Measurements from ENCODE around the gene TXNDC16.
"Not testable (repeated sequence)": the region's sequence is repeated elsewhere in the genome, so short reads cannot be mapped to it uniquely, and the experiment has no call there.

TXNDC16 gene

GRCh38 chr14:52545584-52546317, 6.6 kb downstream of the TXNDC16 start:
- DNase-seq (ENCODE audit: low read depth) = no peak

- DNase-seq (ENCODE audit: low read depth) = no peak
These were observed 13.7 kb downstream of the TXNDC16 start for GRCh38 chr14:52538623-52539022.

DNA sequence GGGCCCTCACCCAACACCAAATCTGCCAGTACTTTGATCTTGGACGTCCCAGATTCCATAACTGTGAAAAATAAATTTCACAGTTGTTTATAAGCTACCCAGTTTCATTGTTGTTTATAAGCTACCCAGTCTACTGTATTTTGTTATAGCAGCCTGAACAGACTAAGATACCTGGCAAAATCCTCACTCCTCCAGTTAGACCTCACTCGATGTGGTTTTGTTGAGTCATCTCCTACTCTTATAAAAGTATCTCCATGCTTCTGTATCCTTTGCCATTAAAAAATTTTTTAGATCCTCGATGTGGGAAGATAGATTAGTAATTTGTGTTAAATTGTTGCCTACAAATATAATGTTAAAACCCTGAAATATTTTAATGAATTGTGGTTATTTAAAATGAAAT, 16.0 kb downstream of the TXNDC16 start:
- no peak for DNase-seq (ENCODE audit: low read depth)

DNA sequence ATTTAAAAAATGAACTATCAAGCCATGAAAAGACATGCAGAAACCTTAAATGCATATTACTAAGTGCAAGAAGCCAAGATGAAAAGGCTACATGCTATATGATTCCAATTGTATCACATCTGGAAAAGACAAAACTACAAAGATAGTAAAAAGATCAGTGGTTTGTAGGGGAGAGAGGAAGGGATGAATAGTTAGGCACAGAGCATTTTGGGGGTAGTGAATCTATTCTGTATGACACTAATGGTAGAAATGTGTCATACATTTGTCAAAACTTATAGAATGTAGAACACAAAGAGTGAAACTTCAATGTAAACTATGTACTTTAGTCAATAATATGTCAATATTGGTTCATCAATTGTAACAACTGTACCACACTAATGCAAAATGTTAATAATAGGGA, 20.8 kb downstream of the TXNDC16 start:
- DNase-seq (ENCODE audit: low read depth) = no peak

GRCh38 chr14:52527052-52527451, 25.3 kb downstream of the TXNDC16 start:
- DNase-seq (ENCODE audit: low read depth) = no peak

GRCh38 chr14:52522581-52523345, 29.5 kb downstream of the TXNDC16 start:
- no peak for DNase-seq (ENCODE audit: low read depth)

GRCh38 chr14:52522033-52522432, 30.3 kb downstream of the TXNDC16 start:
- no peak for DNase-seq (ENCODE audit: low read depth)

DNA sequence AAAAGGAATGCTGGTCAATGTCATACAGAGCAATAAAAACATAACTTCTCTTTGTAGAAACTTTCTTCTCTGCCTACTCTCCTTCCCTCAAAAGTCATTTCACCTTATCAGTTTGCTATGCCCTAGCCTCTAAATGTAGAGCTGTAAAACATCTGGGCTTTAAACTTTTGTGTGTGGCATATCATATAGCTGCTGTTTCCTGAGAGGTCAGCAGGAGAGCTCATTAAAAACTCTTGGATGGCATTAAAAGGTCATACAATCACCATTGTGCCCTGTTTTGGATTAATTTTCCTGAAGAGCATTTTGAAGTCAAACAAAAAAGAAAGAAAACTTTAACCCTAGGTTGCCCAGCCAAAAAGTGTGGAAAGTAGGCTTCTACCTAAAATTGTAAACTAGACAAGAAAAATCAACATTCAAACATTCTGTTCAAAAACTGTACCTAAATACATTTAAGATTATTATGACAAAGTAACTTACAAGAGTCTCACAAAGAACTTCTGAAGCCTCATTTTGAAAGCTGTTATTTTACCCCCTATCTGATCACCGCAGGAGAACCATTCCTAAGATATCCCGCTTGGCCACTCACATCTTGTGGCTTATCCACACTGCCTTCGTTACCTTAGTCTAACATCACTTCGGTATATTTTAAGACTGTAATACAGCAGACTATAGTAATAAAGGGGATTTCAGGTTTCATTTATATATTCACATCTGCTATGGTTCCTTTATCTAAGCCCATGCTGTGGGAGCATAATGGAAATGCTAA, 38.1 kb downstream of the TXNDC16 start:
- DNase-seq (ENCODE audit: low read depth) = no peak

DNA sequence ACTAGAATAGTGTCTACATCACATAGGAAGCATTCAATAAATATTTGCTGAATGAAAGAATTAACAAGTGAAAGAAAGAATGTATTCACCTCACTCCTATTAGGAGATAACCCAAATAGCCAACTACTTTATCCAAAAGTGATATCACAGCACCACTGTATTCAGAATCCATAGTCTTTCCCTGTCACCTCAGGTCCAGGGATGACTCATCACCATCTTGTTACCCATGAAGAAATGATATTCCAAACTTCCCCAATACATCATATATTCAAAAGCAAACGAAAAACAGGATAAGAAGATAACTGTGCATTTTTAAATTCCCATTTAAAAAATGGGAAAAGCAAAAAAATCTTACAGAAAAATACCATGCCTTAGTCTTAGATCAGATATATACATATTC, 39.1 kb downstream of the TXNDC16 start:
- no peak for DNase-seq (ENCODE audit: low read depth)

GRCh38 chr14:52494444-52494843, 57.9 kb downstream of the TXNDC16 start:
- no peak for DNase-seq (ENCODE audit: low read depth)

DNA sequence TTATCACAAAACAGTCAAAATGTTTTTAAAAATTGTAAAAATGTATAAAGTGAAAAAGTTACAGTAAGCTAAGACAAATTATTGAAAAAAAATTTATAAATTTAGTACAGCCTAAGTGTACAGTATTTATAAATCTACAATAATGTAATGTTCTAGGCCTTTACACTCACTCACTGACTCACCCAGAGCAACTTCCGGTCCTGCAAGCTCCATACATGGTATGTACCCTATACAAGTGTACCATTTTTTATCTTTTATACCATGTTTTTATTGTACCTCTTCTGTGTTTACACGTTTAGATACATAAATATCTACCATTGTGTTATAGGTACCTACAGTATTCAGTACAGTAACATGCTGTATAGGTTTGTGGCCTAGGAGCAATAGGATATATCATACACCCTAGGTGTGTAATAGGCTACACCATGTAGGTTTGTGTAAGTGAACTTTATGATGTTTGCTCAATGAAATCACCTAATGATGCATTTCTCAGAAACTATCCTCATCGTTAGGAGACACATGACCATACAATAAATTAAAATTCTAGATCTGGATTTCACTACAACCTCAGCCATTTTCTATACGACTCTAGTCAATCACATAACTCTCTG, 66.8 kb downstream of the TXNDC16 start:
- DNase-seq (ENCODE audit: low read depth) = no peak

DNA sequence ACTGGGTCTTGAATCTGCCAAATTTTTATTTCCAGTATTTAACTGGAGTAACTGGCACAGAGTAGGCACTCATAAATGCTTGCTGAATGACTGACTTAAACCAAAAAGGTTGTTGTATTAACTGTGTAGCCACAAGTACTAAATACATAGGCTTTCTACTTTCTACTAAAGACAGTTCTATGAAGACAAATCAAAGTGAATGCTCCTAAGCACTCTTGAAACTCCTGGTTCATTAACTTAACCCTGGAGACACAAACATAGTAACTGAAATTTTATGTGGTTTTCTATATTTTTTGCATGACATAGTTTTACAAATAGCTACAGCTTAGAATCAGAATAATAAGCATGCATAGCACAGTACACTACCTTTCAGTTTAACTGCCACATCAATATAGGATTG, 70.4 kb downstream of the TXNDC16 start:
- DNase-seq (ENCODE audit: low read depth) = no peak

DNA sequence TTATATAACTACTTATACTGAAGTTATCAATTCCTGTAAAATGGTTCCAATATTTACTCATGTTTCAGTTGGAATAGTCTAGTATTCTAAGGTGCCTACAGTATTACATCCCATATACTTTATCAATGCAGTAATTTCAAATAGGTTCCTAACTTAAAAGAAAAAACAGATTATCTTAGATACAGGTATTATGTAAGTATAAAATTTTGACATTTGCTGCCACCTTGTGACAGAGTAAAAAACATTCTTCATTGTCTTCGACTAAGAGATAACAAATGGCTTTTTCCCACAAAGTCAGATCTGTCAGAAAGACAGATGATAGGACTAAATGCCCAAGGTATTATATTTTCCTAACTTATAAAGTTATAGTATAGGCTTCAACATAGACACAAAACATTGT, 78.7 kb downstream of the TXNDC16 start:
- peak; percentile 30 for DNase-seq (ENCODE audit: low read depth)

- DNase-seq (ENCODE audit: low read depth) = no peak
These were observed 79.6 kb downstream of the TXNDC16 start for GRCh38 chr14:52472728-52473127.

GRCh38 chr14:52472251-52472650, 80.1 kb downstream of the TXNDC16 start:
- not testable (repeated sequence) for DNase-seq (ENCODE audit: low read depth)

- no peak for DNase-seq (ENCODE audit: low read depth)
These were observed 84.6 kb downstream of the TXNDC16 start for GRCh38 chr14:52467515-52468266.

GRCh38 chr14:52464175-52464574, 88.1 kb downstream of the TXNDC16 start:
- no peak for DNase-seq (ENCODE audit: low read depth)

GRCh38 chr14:52463375-52463774, 88.9 kb downstream of the TXNDC16 start:
- DNase-seq (ENCODE audit: low read depth) = no peak

DNA sequence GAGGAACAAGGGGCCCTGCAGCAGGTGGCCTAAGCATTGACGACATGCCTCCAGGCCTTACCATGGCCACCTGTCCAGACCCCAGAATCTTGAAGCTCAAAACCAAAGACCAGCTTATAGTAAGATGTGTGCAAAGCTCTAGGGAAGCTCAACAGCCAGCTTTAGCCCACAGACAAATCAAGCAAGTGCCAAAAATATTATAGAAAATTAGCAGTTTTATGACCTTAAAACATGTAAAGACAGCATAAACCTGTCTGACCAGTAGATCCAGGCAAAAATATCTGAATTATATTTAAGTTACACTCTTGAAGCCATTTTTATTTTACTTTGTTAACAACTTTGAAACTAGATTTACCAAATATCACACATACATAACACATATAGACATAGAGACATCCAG, 90.6 kb downstream of the TXNDC16 start:
- no peak for DNase-seq (ENCODE audit: low read depth)

DNA sequence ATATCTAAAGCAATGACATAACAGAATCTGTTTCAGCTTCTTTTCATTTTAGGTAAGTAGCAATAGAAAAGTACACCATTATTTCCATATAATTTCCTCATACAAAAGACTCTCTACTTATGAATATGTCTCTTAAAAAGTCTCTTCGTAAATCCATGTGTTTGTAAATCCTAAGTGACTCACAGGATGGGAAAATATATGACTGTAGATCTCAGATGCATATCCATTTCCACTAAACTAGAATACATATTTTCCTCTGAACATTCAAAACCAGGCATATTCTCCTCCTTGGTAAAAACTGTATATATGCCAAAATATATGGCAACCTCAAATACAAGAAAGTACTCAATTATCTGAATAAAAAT, 93.6 kb downstream of the TXNDC16 start:
- no peak for DNase-seq (ENCODE audit: low read depth)

DNA sequence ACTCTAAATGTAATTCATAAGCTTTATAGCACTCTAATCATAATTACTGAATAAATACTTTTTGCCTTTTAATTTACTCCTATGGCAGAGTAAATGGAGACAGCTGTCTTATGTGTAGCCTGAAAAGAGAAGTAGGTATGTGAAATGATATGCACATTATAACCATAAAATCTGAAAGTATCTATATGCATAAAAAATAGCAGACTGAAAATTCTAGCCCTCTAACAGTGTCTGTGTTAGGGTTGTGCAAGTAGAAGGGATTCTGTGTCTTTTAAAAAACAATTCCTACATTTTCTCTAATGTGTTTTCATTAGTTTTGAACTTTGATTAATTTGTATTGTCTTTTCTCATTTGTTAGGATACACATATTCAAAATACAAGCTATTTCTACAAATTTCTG, 94.9 kb downstream of the TXNDC16 start:
- DNase-seq (ENCODE audit: low read depth) = no peak
